OCI-LY7 (cell line): ENCODE results near the gene WDR36.

Source experiments
- CTCF ChIP-seq: fragments of 200-600 bp; sonication (generic); conservative IDR thresholded peaks from 2 replicates; pipeline ENCODE4 v1.5.1; 2014; ENCODE audit warnings: mild to moderate bottlenecking, antibody characterized with exemption, low read length, moderate library complexity, mixed read lengths
- EZH2phosphoT487 ChIP-seq: fragments of 200-600 bp; sonication (generic); IDR thresholded peaks from 2 replicates; pipeline ENCODE4 v1.6.1; 2018; ENCODE audit warnings: low read depth, borderline replicate concordance, mild to moderate bottlenecking, mixed run types, antibody characterized with exemption, low read length, moderate library complexity, mixed read lengths

DNA sequence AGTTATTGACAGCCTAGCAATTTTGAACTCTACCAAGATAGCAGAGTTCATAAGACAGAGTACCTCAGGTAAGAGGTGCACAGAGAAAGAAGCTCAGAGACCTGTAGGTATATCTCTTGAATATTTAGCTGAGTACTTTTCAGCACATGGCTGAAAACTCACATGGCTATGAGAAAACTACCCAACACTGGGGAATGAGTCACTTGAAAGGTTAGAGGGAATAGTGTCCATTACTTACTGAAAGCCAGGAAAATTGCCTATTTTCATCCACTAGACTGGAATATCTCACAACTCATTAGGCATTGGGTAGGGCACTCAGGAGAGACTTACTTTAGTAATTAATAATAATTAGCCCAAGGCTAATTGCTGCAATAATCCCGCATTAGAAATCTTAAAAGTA lies 12.3 kb upstream of the WDR36 start:
- TF ChIP-seq EZH2phosphoT487 = no peak
- no peak for TF ChIP-seq CTCF
